H1 (cell line): ENCODE data around the gene PPP4R1.

Source experiments
- RFX5 ChIP-seq: IDR thresholded peaks from 2 replicates; pipeline ENCODE4 v1.6.1; 2011; ENCODE audit warnings: low read depth, low read length, improper control_type of control experiment, borderline replicate concordance
- SIN3A ChIP-seq, 2 experiments: IDR thresholded peaks in 1 of 2; conservative IDR thresholded peaks in 1 of 2; 2 replicates each; pipeline ENCODE4 v1.6.1; 2011 to 2012; ENCODE audit warnings: low read length in 2 of 2, improper control_type of control experiment in 1 of 2, low read depth in 1 of 2, mild to moderate bottlenecking in 1 of 2
- TBP ChIP-seq: IDR thresholded peaks from 2 replicates; pipeline ENCODE4 v1.6.1; 2011; ENCODE audit warnings: low read depth, low read length, improper control_type of control experiment
- TF ChIP-seq, protein P1 (sequence below), 3 experiments: IDR thresholded peaks; 1 replicate in 2 of 3; 2 replicates in 1 of 3; pipeline versions ENCODE4 v1.5.1 to v1.6.1; 2011; ENCODE audit warnings: low read length in 3 of 3, mild to moderate bottlenecking in 3 of 3, inconsistent platforms in 2 of 3, low read depth in 1 of 3, moderate library complexity in 1 of 3; ENCODE audit not compliant: insufficient read depth in 1 of 3; ENCODE audit errors: control extremely low read depth in 1 of 3

- TF ChIP-seq, protein P1, sequence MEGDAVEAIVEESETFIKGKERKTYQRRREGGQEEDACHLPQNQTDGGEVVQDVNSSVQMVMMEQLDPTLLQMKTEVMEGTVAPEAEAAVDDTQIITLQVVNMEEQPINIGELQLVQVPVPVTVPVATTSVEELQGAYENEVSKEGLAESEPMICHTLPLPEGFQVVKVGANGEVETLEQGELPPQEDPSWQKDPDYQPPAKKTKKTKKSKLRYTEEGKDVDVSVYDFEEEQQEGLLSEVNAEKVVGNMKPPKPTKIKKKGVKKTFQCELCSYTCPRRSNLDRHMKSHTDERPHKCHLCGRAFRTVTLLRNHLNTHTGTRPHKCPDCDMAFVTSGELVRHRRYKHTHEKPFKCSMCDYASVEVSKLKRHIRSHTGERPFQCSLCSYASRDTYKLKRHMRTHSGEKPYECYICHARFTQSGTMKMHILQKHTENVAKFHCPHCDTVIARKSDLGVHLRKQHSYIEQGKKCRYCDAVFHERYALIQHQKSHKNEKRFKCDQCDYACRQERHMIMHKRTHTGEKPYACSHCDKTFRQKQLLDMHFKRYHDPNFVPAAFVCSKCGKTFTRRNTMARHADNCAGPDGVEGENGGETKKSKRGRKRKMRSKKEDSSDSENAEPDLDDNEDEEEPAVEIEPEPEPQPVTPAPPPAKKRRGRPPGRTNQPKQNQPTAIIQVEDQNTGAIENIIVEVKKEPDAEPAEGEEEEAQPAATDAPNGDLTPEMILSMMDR (IDR thresholded peaks at IDR 0.05; ENCODE audit: control extremely low read depth in 1 of 3, insufficient read depth in 1 of 3, low read depth in 1 of 3, low read length in 3 of 3): no peak
- TF ChIP-seq TBP (no peak), SIN3A (conservative IDR thresholded peaks at IDR 0.05 in 1 of 2, IDR thresholded peaks at IDR 0.05 in 1 of 2; ENCODE audit: low read depth in 1 of 2, low read length in 2 of 2) (no peak), RFX5 (no peak)
Observed at GRCh38 chr18:9631814-9632496, 17.6 kb upstream of the PPP4R1 start.
